Panc1 (cell line): ENCODE results near the gene ANO9. TPM values are rescaled to one million over a fixed set of nuclear protein-coding genes. Genes with fewer than 3 reads are reported as not detected.

Source experiments
- ATAC-seq: fragments of 200-7000 bp; cut with Tn5 transposase; 2 replicates; pipeline ENCODE4 v1.9.1; 2020; ENCODE audit warnings: mild to moderate bottlenecking, moderate library complexity
- BruUV-seq: library from RNA; stranded (reverse); fragments of 400-500 nt; replicated peaks from 2 replicates; lab custom pipeline; 2021; lab: Mats Ljungman, UMichigan
- CTCF ChIA-PET: fragments of 300-600 bp; sonication (Branson Sonifier 250); formaldehyde crosslinking; loops from one replicate; lab custom pipeline; 2022; ENCODE audit warnings: antibody characterized with exemption; lab: Charles Lee
- POLR2A ChIA-PET: fragments of 300-600 bp; sonication (Branson Sonifier 250); formaldehyde crosslinking; loops from one replicate; lab custom pipeline; 2022; ENCODE audit warnings: antibody characterized with exemption; lab: Charles Lee
- DNase-seq: peaks from one replicate; pipeline ENCODE4 v3.0.0-alpha.2; 2010; ENCODE audit warnings: low read depth, low spot score
- H3K27ac ChIP-seq: 2 replicates; pipeline ENCODE4 v1.5.1; 2011; ENCODE audit warnings: mild to moderate bottlenecking, low read length, inconsistent platforms
- H3K27me3 ChIP-seq: fragments of 200-500 bp; sonication (Bioruptor generic); 2 replicates; pipeline ENCODE4 v1.6.0; 2014; ENCODE audit warnings: low read length, inconsistent platforms; ENCODE audit not compliant: control insufficient read depth, insufficient read depth
- H3K36me3 ChIP-seq: fragments of 200-500 bp; sonication (Bioruptor generic); 2 replicates; pipeline ENCODE4 v1.5.1; 2014; ENCODE audit warnings: inconsistent platforms, mild to moderate bottlenecking, low read length, moderate library complexity; ENCODE audit not compliant: control insufficient read depth, insufficient read depth
- H3K4me1 ChIP-seq: 2 replicates; pipeline ENCODE4 v1.5.1; 2011; ENCODE audit warnings: inconsistent platforms, mild to moderate bottlenecking, low read length, moderate library complexity; ENCODE audit not compliant: control insufficient read depth, insufficient read depth
- H3K4me3 ChIP-seq, 2 experiments: 2 replicates each; pipeline ENCODE4 v1.5.1; 2011 to 2012; ENCODE audit warnings: low read depth in 2 of 2, low read length in 2 of 2, mild to moderate bottlenecking in 2 of 2, inconsistent platforms in 1 of 2, moderate library complexity in 1 of 2
- H3K9me3 ChIP-seq: fragments of 200-500 bp; sonication (Bioruptor generic); 2 replicates; pipeline ENCODE4 v1.5.1; 2014; ENCODE audit warnings: low read depth, mild to moderate bottlenecking, inconsistent platforms, low read length, moderate library complexity; ENCODE audit not compliant: control insufficient read depth, insufficient read depth
- POLR2AphosphoS5 ChIP-seq: IDR thresholded peaks from 2 replicates; pipeline ENCODE4 v1.6.1; 2012; ENCODE audit warnings: mild to moderate bottlenecking, low read depth, low read length, moderate library complexity
- SIN3A ChIP-seq: IDR thresholded peaks from 2 replicates; pipeline ENCODE4 v1.6.1; 2012; ENCODE audit warnings: low read depth, mild to moderate bottlenecking, low read length, moderate library complexity, borderline replicate concordance; ENCODE audit not compliant: insufficient read depth
- TCF7L2 ChIP-seq: IDR thresholded peaks from 2 replicates; pipeline ENCODE4 v1.6.1; 2011; ENCODE audit warnings: mild to moderate bottlenecking, low read depth, low read length, inconsistent platforms
- in situ Hi-C: cut with HindIII; loops from 2 replicates; pipeline ENCODE4 v1.10.0; 2016; ENCODE audit warnings: low sequenced_read_pairs, low pct_unique_long_range_greater_than_20kb
- intact Hi-C: fragments of 100-400 bp; cut with micrococcal nuclease; formaldehyde crosslinking; loops from one replicate; pipeline ENCODE4 v1.10.0; 2022; ENCODE audit not compliant: unreplicated experiment
- total RNA-seq: library from RNA; stranded (reverse); gene quantifications from one replicate; pipeline ENCODE4 v1.2.1, GENCODE V29; 2021; ENCODE audit not compliant: unreplicated experiment
- TF ChIP-seq, protein P1 (sequence below), 2 experiments: IDR thresholded peaks; 2 replicates each; pipeline ENCODE4 v1.6.1; 2011 to 2012; ENCODE audit warnings: low read depth in 2 of 2, control low read depth in 1 of 2, low read length in 1 of 2, mild to moderate bottlenecking in 1 of 2, moderate library complexity in 1 of 2; ENCODE audit not compliant: insufficient read depth in 1 of 2
- TF ChIP-seq, protein P2 (sequence below): fragments of 450-650 bp; IDR thresholded peaks from 2 replicates; pipeline ENCODE4 v1.5.1; 2017; ENCODE audit warnings: mild to moderate bottlenecking

ANO9 gene
- total RNA-seq, 1 experiment from 2014 or later = 61.4 TPM

- no TSS peak for BruUV-seq
- no peak overlapping the region for H3K27ac ChIP-seq
- no peaks in the 10 kb centered on the region for H3K36me3 ChIP-seq
- no peak for ATAC-seq
- intact Hi-C loops = no loop called here
- in situ Hi-C loops = no loop called here
- POLR2A ChIA-PET = no interaction called here
- DNase-seq = no peak
- no peaks in the 10 kb centered on the region for H3K9me3 ChIP-seq
- TF ChIP-seq SIN3A (no peak), POLR2AphosphoS5 (no peak), TCF7L2 (no peak)
- TF ChIP-seq, protein P1, sequence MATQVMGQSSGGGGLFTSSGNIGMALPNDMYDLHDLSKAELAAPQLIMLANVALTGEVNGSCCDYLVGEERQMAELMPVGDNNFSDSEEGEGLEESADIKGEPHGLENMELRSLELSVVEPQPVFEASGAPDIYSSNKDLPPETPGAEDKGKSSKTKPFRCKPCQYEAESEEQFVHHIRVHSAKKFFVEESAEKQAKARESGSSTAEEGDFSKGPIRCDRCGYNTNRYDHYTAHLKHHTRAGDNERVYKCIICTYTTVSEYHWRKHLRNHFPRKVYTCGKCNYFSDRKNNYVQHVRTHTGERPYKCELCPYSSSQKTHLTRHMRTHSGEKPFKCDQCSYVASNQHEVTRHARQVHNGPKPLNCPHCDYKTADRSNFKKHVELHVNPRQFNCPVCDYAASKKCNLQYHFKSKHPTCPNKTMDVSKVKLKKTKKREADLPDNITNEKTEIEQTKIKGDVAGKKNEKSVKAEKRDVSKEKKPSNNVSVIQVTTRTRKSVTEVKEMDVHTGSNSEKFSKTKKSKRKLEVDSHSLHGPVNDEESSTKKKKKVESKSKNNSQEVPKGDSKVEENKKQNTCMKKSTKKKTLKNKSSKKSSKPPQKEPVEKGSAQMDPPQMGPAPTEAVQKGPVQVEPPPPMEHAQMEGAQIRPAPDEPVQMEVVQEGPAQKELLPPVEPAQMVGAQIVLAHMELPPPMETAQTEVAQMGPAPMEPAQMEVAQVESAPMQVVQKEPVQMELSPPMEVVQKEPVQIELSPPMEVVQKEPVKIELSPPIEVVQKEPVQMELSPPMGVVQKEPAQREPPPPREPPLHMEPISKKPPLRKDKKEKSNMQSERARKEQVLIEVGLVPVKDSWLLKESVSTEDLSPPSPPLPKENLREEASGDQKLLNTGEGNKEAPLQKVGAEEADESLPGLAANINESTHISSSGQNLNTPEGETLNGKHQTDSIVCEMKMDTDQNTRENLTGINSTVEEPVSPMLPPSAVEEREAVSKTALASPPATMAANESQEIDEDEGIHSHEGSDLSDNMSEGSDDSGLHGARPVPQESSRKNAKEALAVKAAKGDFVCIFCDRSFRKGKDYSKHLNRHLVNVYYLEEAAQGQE (IDR thresholded peaks at IDR 0.05; ENCODE audit: insufficient read depth in 1 of 2, low read depth in 2 of 2, low read length in 1 of 2) = no peak
- TF ChIP-seq, protein P2, sequence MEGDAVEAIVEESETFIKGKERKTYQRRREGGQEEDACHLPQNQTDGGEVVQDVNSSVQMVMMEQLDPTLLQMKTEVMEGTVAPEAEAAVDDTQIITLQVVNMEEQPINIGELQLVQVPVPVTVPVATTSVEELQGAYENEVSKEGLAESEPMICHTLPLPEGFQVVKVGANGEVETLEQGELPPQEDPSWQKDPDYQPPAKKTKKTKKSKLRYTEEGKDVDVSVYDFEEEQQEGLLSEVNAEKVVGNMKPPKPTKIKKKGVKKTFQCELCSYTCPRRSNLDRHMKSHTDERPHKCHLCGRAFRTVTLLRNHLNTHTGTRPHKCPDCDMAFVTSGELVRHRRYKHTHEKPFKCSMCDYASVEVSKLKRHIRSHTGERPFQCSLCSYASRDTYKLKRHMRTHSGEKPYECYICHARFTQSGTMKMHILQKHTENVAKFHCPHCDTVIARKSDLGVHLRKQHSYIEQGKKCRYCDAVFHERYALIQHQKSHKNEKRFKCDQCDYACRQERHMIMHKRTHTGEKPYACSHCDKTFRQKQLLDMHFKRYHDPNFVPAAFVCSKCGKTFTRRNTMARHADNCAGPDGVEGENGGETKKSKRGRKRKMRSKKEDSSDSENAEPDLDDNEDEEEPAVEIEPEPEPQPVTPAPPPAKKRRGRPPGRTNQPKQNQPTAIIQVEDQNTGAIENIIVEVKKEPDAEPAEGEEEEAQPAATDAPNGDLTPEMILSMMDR = no peak
- no peaks in the 10 kb centered on the region for H3K27me3 ChIP-seq
- CTCF ChIA-PET = no interaction called here
- H3K4me1 ChIP-seq = no peaks in the 10 kb centered on the region
- no peak overlapping the region for H3K4me3 ChIP-seq
These were observed 42.8 kb upstream of the ANO9 start for GRCh38 chr11:484616-485015.

DNA sequence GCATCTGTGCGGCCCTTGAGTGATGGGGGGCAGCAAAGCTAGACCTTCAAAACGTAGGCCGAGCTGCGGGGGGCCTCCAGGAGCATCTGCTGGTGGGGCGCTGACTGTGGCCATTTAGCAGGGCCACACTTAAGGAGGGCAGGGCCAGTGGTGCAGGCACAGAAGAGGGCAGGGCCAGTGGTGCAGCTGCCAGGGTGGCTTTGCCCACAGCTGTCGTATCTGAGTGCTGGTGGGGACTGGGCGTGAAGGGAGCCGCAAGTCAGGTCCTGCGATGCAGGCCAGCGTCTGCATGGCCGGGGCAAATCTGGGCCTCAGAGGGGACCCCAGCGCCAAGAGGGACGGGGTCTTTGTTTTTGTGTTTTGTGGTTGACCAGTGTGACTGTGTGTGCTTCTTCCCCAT, 37.5 kb upstream of the ANO9 start:
- Histone ChIP-seq H3K4me1 (no peaks in the 10 kb centered on the region), H3K36me3 (no peaks in the 10 kb centered on the region), H3K27ac (no peak overlapping the region), H3K9me3 (no peaks in the 10 kb centered on the region), H3K4me3 (no peak overlapping the region), H3K27me3 (no peaks in the 10 kb centered on the region)
- ChIA-PET CTCF (no interaction called here), POLR2A (no interaction called here)
- ATAC-seq = peak; percentile 60; the same call in 1 of the 2 replicates
- TF ChIP-seq POLR2AphosphoS5 (no peak), SIN3A (no peak), TCF7L2 (no peak)
- TF ChIP-seq, protein P1 (IDR thresholded peaks at IDR 0.05; ENCODE audit: insufficient read depth in 1 of 2, low read depth in 2 of 2, low read length in 1 of 2) = no peak
- TF ChIP-seq, protein P2 = no peak
- intact Hi-C loops = no loop called here
- BruUV-seq = no TSS peak
- no peak for DNase-seq
- in situ Hi-C loops = no loop called here
